GM12878 (cell line): ENCODE data around the gene PARD6B. TPM values are rescaled to one million over a fixed set of nuclear protein-coding genes. Genes with fewer than 3 reads are reported as not detected.

ENCODE experiments used
- BRCA1 ChIP-seq: IDR thresholded peaks from 2 replicates; pipeline ENCODE4 v1.6.1; 2011; ENCODE audit warnings: low read depth, low read length, improper control_type of control experiment
- CBX3 ChIP-seq: fragments of 200-600 bp; sonication (generic); IDR thresholded peaks from 2 replicates; pipeline ENCODE4 v1.6.1; 2016; ENCODE audit warnings: low read depth, borderline replicate concordance
- DPF2 ChIP-seq: fragments of 450-650 bp; IDR thresholded peaks from 2 replicates; pipeline ENCODE4 v1.6.1; 2017; ENCODE audit warnings: mild to moderate bottlenecking
- FOXK2 ChIP-seq: fragments of 450-650 bp; IDR thresholded peaks from 2 replicates; pipeline ENCODE4 v1.6.1; 2017; ENCODE audit warnings: mild to moderate bottlenecking, moderate library complexity
- IKZF1 ChIP-seq: fragments of 450-650 bp; conservative IDR thresholded peaks from 2 replicates; pipeline ENCODE4 v1.6.1; 2017; ENCODE audit warnings: antibody characterized with exemption, mild to moderate bottlenecking
- JUND ChIP-seq: IDR thresholded peaks from 2 replicates; pipeline ENCODE4 v1.6.1; 2012; ENCODE audit warnings: low read depth, mild to moderate bottlenecking, low read length, improper control_type of control experiment, moderate library complexity
- MEF2A ChIP-seq: IDR thresholded peaks from 2 replicates; pipeline ENCODE4 v1.6.1; 2011; ENCODE audit warnings: low read depth, mild to moderate bottlenecking, low read length, moderate library complexity; ENCODE audit not compliant: insufficient read depth
- MTA2 ChIP-seq: fragments of 450-650 bp; IDR thresholded peaks from 2 replicates; pipeline ENCODE4 v1.6.1; 2016; ENCODE audit warnings: low read depth, mild to moderate bottlenecking, moderate library complexity
- MYB ChIP-seq: fragments of 150-350 bp; IDR thresholded peaks from 2 replicates; pipeline ENCODE4 v1.6.1; 2014; ENCODE audit warnings: mild to moderate bottlenecking, low read depth, low read length, borderline replicate concordance
- NFIC ChIP-seq: IDR thresholded peaks from 2 replicates; pipeline ENCODE4 v1.6.1; 2012; ENCODE audit warnings: low read depth, mild to moderate bottlenecking, inconsistent platforms, low read length, moderate library complexity
- NFYB ChIP-seq: IDR thresholded peaks from 2 replicates; pipeline ENCODE4 v1.6.1; 2011; ENCODE audit warnings: low read depth, mild to moderate bottlenecking, low read length, improper control_type of control experiment, moderate library complexity; ENCODE audit not compliant: insufficient read depth
- NR2C1 ChIP-seq: fragments of 450-650 bp; IDR thresholded peaks from 2 replicates; pipeline ENCODE4 v1.6.1; 2017; ENCODE audit warnings: antibody characterized with exemption, mild to moderate bottlenecking, moderate library complexity
- RUNX3 ChIP-seq: IDR thresholded peaks from 2 replicates; pipeline ENCODE4 v1.6.1; 2012; ENCODE audit warnings: low read length, inconsistent platforms
- SIN3A ChIP-seq: IDR thresholded peaks from 2 replicates; pipeline ENCODE4 v1.6.1; 2012; ENCODE audit warnings: low read depth, low read length, improper control_type of control experiment
- SREBF1 ChIP-seq: IDR thresholded peaks from 2 replicates; pipeline ENCODE4 v1.6.1; 2012; ENCODE audit warnings: mild to moderate bottlenecking, low read length
- SRF ChIP-seq, 2 experiments: IDR thresholded peaks; 2 replicates each; pipeline ENCODE4 v1.6.1; 2011; ENCODE audit warnings: low read depth in 2 of 2, low read length in 2 of 2, mild to moderate bottlenecking in 1 of 2, moderate library complexity in 1 of 2
- SUZ12 ChIP-seq: fragments of 200-600 bp; sonication (generic); IDR thresholded peaks from one replicate; pipeline ENCODE4 v1.6.1; 2018; ENCODE audit warnings: antibody characterized with exemption, mild to moderate bottlenecking; ENCODE audit not compliant: unreplicated experiment
- YY1 ChIP-seq: IDR thresholded peaks from 2 replicates; pipeline ENCODE4 v1.6.1; 2011; ENCODE audit warnings: low read depth, mild to moderate bottlenecking, low read length
- ZNF24 ChIP-seq: fragments of 450-650 bp; IDR thresholded peaks from 2 replicates; pipeline ENCODE4 v1.6.1; 2017; ENCODE audit warnings: antibody characterized with exemption, mild to moderate bottlenecking
- polyA plus RNA-seq, 11 experiments: library from polyadenylated mRNA; depleted of rRNA in 4 of 11; unstranded in 6 of 11; stranded (reverse) in 5 of 11; fragments of >200 nt; fragmentation: Nextera tagmentation in 4 of 11; fragmentation: Illumina TruSeq in 1 of 11; extraction: Ambion mirVana in 4 of 11; extraction: Trizol in 1 of 11; gene quantifications; 1 replicate in 1 of 11; 2 replicates in 10 of 11; pipeline versions ENCODE4 v1.2.1 to v1.2.3, GENCODE V29; 2011 to 2016; ENCODE audit warnings: inconsistent platforms in 2 of 11, missing spikeins in 2 of 11, low read depth in 1 of 11
- total RNA-seq, 4 experiments: library from RNA; depleted of rRNA in 3 of 4; stranded (reverse); fragments of >200 nt in 3 of 4; fragmentation: Illumina TruSeq in 1 of 4; extraction: Trizol in 1 of 4; gene quantifications; 2 replicates each; pipeline versions ENCODE4 v1.2.1 to v1.2.3, GENCODE V29; 2013 to 2021
- TF ChIP-seq, protein P1 (sequence below): IDR thresholded peaks from 2 replicates; pipeline ENCODE4 v1.6.1; 2012; ENCODE audit warnings: low read depth, low read length, improper control_type of control experiment
- TF ChIP-seq, protein P2 (sequence below): IDR thresholded peaks from 2 replicates; pipeline ENCODE4 v1.6.1; 2011; ENCODE audit warnings: low read depth, low read length, improper control_type of control experiment, borderline replicate concordance
- TF ChIP-seq, protein P3 (sequence below): fragments of 450-650 bp; IDR thresholded peaks from 2 replicates; pipeline ENCODE4 v1.6.1; 2017; ENCODE audit warnings: low read depth, mild to moderate bottlenecking, moderate library complexity

PARD6B gene
- total and polyA plus RNA-seq, 10 of the 15 experiments (the other 5 are each of a cell fraction or from before 2014, with no cell fraction given) = 0.57 to 4.7 (median 2.0) TPM

DNA sequence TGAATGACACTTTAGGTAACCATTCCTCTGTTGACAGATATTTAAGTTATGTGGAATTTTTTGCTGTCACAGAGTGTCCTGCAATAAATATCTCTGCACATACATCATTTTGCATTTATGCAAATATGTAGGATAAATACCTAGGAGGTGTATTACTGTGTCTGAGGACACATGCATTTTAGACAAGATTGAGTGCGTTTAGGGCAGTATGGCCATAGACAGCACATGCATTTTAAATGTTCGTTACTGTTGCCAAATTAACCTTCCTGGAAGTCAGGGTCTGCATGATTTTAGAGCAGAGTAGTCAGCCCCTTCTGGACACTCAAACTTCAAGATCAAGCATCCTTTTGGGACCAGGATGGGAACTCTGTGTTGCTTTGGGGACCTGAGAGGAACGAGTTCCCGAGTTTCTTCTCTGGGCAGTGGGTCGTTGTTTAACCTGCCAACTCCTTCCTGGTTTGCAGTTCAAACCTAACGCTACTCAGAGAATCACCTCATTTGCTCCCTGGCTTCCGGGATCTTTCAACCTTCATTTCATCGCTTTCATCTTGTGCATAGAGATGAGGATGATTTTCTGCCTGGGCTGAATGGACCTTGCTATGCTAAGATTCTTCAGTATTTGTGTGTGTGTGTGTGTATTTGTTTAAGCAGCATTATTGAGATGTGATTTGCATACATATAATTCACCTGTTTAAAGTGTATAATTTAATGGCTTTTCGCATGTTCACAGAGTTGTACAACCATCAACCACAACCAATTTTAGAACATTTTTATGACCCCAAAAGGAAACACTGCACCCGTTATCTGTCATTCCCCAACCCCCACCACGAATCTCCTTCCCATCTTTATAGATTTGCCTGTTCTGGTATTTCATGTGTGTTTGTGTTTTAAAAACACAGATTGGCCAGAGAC is 73.3 kb downstream of the PARD6B start (continued):
- TF ChIP-seq, protein P1, sequence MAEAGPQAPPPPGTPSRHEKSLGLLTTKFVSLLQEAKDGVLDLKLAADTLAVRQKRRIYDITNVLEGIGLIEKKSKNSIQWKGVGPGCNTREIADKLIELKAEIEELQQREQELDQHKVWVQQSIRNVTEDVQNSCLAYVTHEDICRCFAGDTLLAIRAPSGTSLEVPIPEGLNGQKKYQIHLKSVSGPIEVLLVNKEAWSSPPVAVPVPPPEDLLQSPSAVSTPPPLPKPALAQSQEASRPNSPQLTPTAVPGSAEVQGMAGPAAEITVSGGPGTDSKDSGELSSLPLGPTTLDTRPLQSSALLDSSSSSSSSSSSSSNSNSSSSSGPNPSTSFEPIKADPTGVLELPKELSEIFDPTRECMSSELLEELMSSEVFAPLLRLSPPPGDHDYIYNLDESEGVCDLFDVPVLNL = no peak
- peak; percentile 70 for TF ChIP-seq NFIC
- TF ChIP-seq RUNX3 = peak; percentile 86
- TF ChIP-seq, protein P2, sequence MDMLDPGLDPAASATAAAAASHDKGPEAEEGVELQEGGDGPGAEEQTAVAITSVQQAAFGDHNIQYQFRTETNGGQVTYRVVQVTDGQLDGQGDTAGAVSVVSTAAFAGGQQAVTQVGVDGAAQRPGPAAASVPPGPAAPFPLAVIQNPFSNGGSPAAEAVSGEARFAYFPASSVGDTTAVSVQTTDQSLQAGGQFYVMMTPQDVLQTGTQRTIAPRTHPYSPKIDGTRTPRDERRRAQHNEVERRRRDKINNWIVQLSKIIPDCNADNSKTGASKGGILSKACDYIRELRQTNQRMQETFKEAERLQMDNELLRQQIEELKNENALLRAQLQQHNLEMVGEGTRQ = no peak
- 0 out of 2 replicates have a peak, but pooled peaks have one; percentile 9 for TF ChIP-seq NFYB
- TF ChIP-seq SREBF1 = no peak
- TF ChIP-seq SUZ12 = no peak
- no peak for TF ChIP-seq NR2C1
- TF ChIP-seq BRCA1 = no peak
- peak; percentile 20; the same call in 1 of the 2 replicates for TF ChIP-seq ZNF24
- TF ChIP-seq YY1 = 0 out of 2 replicates have a peak, but pooled peaks have one; percentile 15
- peak; percentile 75; the same call in 1 of the 2 replicates for TF ChIP-seq MEF2A
- peak in 1 of 2 experiments; percentile 67; a peak in 1 of 4 replicates for TF ChIP-seq SRF (IDR thresholded peaks at IDR 0.05; ENCODE audit: low read depth in 2 of 2, low read length in 2 of 2)
- no peak for TF ChIP-seq JUND
- TF ChIP-seq, protein P3, sequence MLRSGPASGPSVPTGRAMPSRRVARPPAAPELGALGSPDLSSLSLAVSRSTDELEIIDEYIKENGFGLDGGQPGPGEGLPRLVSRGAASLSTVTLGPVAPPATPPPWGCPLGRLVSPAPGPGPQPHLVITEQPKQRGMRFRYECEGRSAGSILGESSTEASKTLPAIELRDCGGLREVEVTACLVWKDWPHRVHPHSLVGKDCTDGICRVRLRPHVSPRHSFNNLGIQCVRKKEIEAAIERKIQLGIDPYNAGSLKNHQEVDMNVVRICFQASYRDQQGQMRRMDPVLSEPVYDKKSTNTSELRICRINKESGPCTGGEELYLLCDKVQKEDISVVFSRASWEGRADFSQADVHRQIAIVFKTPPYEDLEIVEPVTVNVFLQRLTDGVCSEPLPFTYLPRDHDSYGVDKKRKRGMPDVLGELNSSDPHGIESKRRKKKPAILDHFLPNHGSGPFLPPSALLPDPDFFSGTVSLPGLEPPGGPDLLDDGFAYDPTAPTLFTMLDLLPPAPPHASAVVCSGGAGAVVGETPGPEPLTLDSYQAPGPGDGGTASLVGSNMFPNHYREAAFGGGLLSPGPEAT = no peak
- 0 out of 2 replicates have a peak, but pooled peaks have one; percentile 18 for TF ChIP-seq MTA2
- no peak for TF ChIP-seq DPF2
- no peak for TF ChIP-seq CBX3
- TF ChIP-seq MYB = no peak
- no peak for TF ChIP-seq IKZF1
- TF ChIP-seq FOXK2 = no peak
- no peak for TF ChIP-seq SIN3A
